ENCODE measurements around the gene RECQL5. TPM values are rescaled to one million over a fixed set of nuclear protein-coding genes. Genes with fewer than 3 reads are reported as not detected.

RECQL5 gene
- total and polyA plus RNA-seq, 11 donors, result 6.0 to 15.9 (median 10.2) TPM

GRCh38 chr17:75623386-75623785 lies 43.6 kb downstream of the RECQL5 start:
- ATAC-seq, result no peak
- Histone ChIP-seq H3K4me3 (no peak overlapping the region), H3K4me1 (peaks cover 0 to 4% (median 0%) of the 10 kb centered on the region in 12 donors), H3K9me3 (no peaks in the 10 kb centered on the region), H3K36me3 (peaks cover 0 to 90% (median 59%) of the 10 kb centered on the region in 9 donors), H3K27me3 (no peaks in the 10 kb centered on the region), H3K27ac (no peak overlapping the region)
- no peak for TF ChIP-seq CTCF (IDR thresholded peaks at IDR 0.05)
- TF ChIP-seq POLR2A (IDR thresholded peaks at IDR 0.05), result no peak
- no peak for DNase-seq
- WGBS, 4 donors, result 78 to 86% (median 85%) methylated on average over 9 of the region's 9 CpGs
- intact Hi-C loops (cut with DNase I), result no loop called here

GRCh38 chr17:75622771-75623273 lies 44.1 kb downstream of the RECQL5 start:
- TF ChIP-seq CTCF (IDR thresholded peaks at IDR 0.05) (no peak), POLR2A (IDR thresholded peaks at IDR 0.05) (no peak)
- H3K27me3 ChIP-seq, result no peaks in the 10 kb centered on the region
- no peak overlapping the region for H3K4me3 ChIP-seq
- WGBS, 4 donors, result 87 to 92% (median 89%) methylated on average over 15 of the region's 15 CpGs
- no peak overlapping the region for H3K27ac ChIP-seq
- DNase-seq, result no peak
- peaks cover 0 to 4% (median 0%) of the 10 kb centered on the region in 12 donors for H3K4me1 ChIP-seq
- ATAC-seq, result no peak
- intact Hi-C loops (cut with DNase I), result no loop called here
- no peaks in the 10 kb centered on the region for H3K9me3 ChIP-seq
- peaks cover 0 to 89% (median 65%) of the 10 kb centered on the region in 9 donors for H3K36me3 ChIP-seq

- intact Hi-C loops (cut with DNase I), result no loop called here
- no peak for DNase-seq
- TF ChIP-seq CTCF (IDR thresholded peaks at IDR 0.05), result no peak
- no peak for TF ChIP-seq POLR2A (IDR thresholded peaks at IDR 0.05)
- no peaks in the 10 kb centered on the region for H3K27me3 ChIP-seq
- peaks cover 0 to 4% (median 0%) of the 10 kb centered on the region in 12 donors for H3K4me1 ChIP-seq
- H3K9me3 ChIP-seq, result no peaks in the 10 kb centered on the region
- no peak overlapping the region for H3K4me3 ChIP-seq
- ATAC-seq, result no peak
- peaks cover 0 to 92% (median 68%) of the 10 kb centered on the region in 9 donors for H3K36me3 ChIP-seq
- no peak overlapping the region for H3K27ac ChIP-seq
- 86 to 91% (median 89%) methylated on average over 7 to 8 of the region's 8 CpGs for WGBS, 4 donors
Measured at GRCh38 chr17:75622076-75622475, 44.9 kb downstream of the RECQL5 start.

GRCh38 chr17:75621489-75621888 lies 45.5 kb downstream of the RECQL5 start:
- ATAC-seq (no peak), DNase-seq (peak in 1 of 5 donors; percentile 46)
- TF ChIP-seq CTCF (IDR thresholded peaks at IDR 0.05) (no peak), POLR2A (IDR thresholded peaks at IDR 0.05) (no peak)
- peaks cover 0 to 4% (median 0%) of the 10 kb centered on the region in 12 donors for H3K4me1 ChIP-seq
- H3K4me3 ChIP-seq, result no peak overlapping the region
- H3K36me3 ChIP-seq, result peaks cover 0 to 92% (median 64%) of the 10 kb centered on the region in 9 donors
- H3K9me3 ChIP-seq, result no peaks in the 10 kb centered on the region
- no peak overlapping the region for H3K27ac ChIP-seq
- intact Hi-C loops (cut with DNase I), result no loop called here
- 90 to 100% (median 93%) methylated on average over 1 to 4 of the region's 4 CpGs for WGBS, 4 donors
- H3K27me3 ChIP-seq, result no peaks in the 10 kb centered on the region
